HG03025 (cell line): ENCODE measurements around the gene SATB1.

Experiments used
- ATAC-seq: cut with Tn5 transposase; IDR thresholded peaks from one replicate; pipeline ENCODE4 v1.9.1; 2021; ENCODE audit warnings: mild to moderate bottlenecking, moderate library complexity; ENCODE audit not compliant: unreplicated experiment, low FRiP score

Gene SATB1

GRCh38 chr3:18402239-18402799, 22.8 kb downstream of the SATB1 start:
- no peak for ATAC-seq

- no peak for ATAC-seq
Observed at GRCh38 chr3:18401300-18401961, 23.7 kb downstream of the SATB1 start.

- ATAC-seq: no peak
Observed at GRCh38 chr3:18398448-18398847, 26.7 kb downstream of the SATB1 start.

GRCh38 chr3:18396428-18396827, 28.7 kb downstream of the SATB1 start:
- no peak for ATAC-seq

GRCh38 chr3:18394384-18394995, 30.6 kb downstream of the SATB1 start:
- ATAC-seq: no peak

GRCh38 chr3:18393906-18394305, 31.2 kb downstream of the SATB1 start:
- ATAC-seq: no peak

GRCh38 chr3:18390024-18390660, 35.0 kb downstream of the SATB1 start:
- no peak for ATAC-seq

- no peak for ATAC-seq
Observed at GRCh38 chr3:18389108-18389733, 35.9 kb downstream of the SATB1 start.

- ATAC-seq: no peak
Observed at GRCh38 chr3:18386274-18386890, 38.8 kb downstream of the SATB1 start.

GRCh38 chr3:18385706-18386105, 39.4 kb downstream of the SATB1 start:
- ATAC-seq: no peak

GRCh38 chr3:18382760-18383369, 42.3 kb downstream of the SATB1 start:
- no peak for ATAC-seq

- ATAC-seq: no peak
Observed at GRCh38 chr3:18379647-18380046, 45.5 kb downstream of the SATB1 start.

- ATAC-seq: no peak
Observed at GRCh38 chr3:18378218-18378617, 46.9 kb downstream of the SATB1 start.

- ATAC-seq: no peak
Observed at GRCh38 chr3:18376682-18377081, 48.5 kb downstream of the SATB1 start.

GRCh38 chr3:18372786-18373405, 52.2 kb downstream of the SATB1 start:
- no peak for ATAC-seq

GRCh38 chr3:18370672-18371071, 54.5 kb downstream of the SATB1 start:
- ATAC-seq: no peak

GRCh38 chr3:18369551-18370185, 55.5 kb downstream of the SATB1 start:
- ATAC-seq: no peak

GRCh38 chr3:18366258-18366657, 58.9 kb downstream of the SATB1 start:
- no peak for ATAC-seq

GRCh38 chr3:18363338-18363737, 61.8 kb downstream of the SATB1 start:
- ATAC-seq: no peak
